Colonic mucosa (tissue), 4 donors: Measurements from ENCODE around the gene RAI1. TPM values are rescaled to one million over a fixed set of nuclear protein-coding genes. Genes with fewer than 3 reads are reported as not detected.

Experiments
- DNase-seq: peaks from one replicate; pipeline ENCODE4 v3.0.0-alpha.2; 2020
- H3K27ac ChIP-seq: fragments of 200-600 bp; one replicate; pipeline ENCODE4 v1.8.0; 2021
- H3K27me3 ChIP-seq: fragments of 200-600 bp; one replicate; pipeline ENCODE4 v1.8.0; 2021
- H3K36me3 ChIP-seq: fragments of 200-600 bp; one replicate; pipeline ENCODE4 v1.8.0; 2021
- H3K4me1 ChIP-seq: fragments of 200-600 bp; one replicate; pipeline ENCODE4 v1.8.0; 2021; ENCODE audit warnings: mild to moderate bottlenecking
- H3K4me3 ChIP-seq: fragments of 200-600 bp; one replicate; pipeline ENCODE4 v1.8.0; 2021
- H3K9ac ChIP-seq, 2 donors: one replicate each; pipeline ENCODE4 v1.7.0; 2013; ENCODE audit warnings: control low read depth in 2 of 2, low read depth in 2 of 2, low read length in 2 of 2
- H3K9me3 ChIP-seq: fragments of 200-600 bp; one replicate; pipeline ENCODE4 v1.8.0; 2021
- CTCF ChIP-seq: fragments of 200-600 bp; IDR thresholded peaks from one replicate; pipeline ENCODE4 v1.8.0; 2022; ENCODE audit warnings: antibody characterized with exemption, mild to moderate bottlenecking
- intact Hi-C: fragments of 100-400 bp; cut with DNase I; formaldehyde crosslinking; loops from one replicate; pipeline ENCODE4 v1.14.1; 2022
- total RNA-seq, 2 donors: library from RNA; stranded (reverse); fragmentation: NEBNext Ultra II Directional in 1 of 2; extraction: Animal tissue kit (Norgen Biotek cat#: 25700) in 1 of 2; gene quantifications; one replicate each; pipeline ENCODE4 v1.2.1, GENCODE V29; 2021
- donor health status: healthy.
- donor health status: DM: no; HTN: no; CAD: no.
- donor health status: DM: no; HTN: no; CAD: no.

RAI1 gene
- total RNA-seq, 2 donors from 2014 or later: 21.8 to 24.5 TPM

GRCh38 chr17:17732892-17733670, 51.8 kb downstream of the RAI1 start:
- no peak overlapping the region for H3K9ac ChIP-seq
- H3K27ac ChIP-seq: no peak overlapping the region
- intact Hi-C loops: no loop called here
- TF ChIP-seq CTCF: no peak
- DNase-seq: no peak
- H3K36me3 ChIP-seq: no peaks in the 10 kb centered on the region
- H3K4me1 ChIP-seq: peaks cover 5% of the 10 kb centered on the region
- no peaks in the 10 kb centered on the region for H3K9me3 ChIP-seq
- H3K27me3 ChIP-seq: no peaks in the 10 kb centered on the region
- no peak overlapping the region for H3K4me3 ChIP-seq

DNA sequence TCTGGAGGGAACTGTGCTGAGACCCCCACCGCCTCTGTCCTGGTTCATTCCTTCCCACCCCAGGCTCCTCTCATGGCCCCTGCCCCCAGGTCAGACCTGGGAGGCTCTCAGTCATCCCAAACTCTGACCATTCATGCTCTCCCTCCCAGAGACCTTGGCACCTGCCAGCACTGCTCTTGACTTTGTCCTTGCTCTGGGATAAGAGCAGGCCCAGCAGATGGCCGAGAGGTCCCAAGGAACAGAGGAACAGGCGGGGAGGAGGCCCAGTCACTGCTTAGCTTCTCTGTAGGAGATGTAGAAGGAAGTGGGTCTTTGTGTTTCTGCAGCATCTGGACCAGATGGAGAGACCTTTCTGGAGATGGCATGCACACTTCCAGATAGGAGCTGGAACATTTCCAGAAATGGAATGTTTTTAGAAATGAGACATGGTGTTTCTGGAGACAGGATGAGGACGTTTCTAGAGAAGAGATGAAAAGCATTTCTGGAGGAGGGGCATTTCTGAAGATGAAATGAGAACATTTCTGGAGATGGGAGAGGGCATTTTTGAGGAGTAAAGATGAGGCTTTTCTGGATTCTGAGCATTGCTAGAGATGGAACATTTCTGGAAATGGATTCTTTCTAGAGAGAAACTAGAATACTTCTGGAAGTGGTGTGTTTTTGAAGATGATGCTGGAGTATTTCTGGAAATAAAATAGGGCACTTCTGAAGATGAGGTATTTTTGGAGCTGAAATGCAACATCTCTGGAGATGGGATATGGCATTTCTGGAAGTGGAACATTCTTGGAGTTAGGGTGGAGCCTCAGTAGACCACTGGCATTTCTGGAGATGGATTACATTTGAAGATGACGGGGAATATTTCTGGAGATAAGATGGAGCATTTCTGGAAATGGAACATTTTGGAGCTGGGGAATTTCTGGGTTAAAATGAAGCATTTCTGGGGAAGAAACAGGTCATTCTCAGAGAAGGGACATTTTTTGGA, 55.2 kb downstream of the RAI1 start:
- Histone ChIP-seq H3K27me3 (no peaks in the 10 kb centered on the region), H3K4me1 (peaks cover 24% of the 10 kb centered on the region), H3K9me3 (no peaks in the 10 kb centered on the region), H3K9ac (no peak overlapping the region), H3K27ac (no peak overlapping the region), H3K36me3 (no peaks in the 10 kb centered on the region), H3K4me3 (no peak overlapping the region)
- intact Hi-C loops: no loop called here
- TF ChIP-seq CTCF: no peak
- no peak for DNase-seq

DNA sequence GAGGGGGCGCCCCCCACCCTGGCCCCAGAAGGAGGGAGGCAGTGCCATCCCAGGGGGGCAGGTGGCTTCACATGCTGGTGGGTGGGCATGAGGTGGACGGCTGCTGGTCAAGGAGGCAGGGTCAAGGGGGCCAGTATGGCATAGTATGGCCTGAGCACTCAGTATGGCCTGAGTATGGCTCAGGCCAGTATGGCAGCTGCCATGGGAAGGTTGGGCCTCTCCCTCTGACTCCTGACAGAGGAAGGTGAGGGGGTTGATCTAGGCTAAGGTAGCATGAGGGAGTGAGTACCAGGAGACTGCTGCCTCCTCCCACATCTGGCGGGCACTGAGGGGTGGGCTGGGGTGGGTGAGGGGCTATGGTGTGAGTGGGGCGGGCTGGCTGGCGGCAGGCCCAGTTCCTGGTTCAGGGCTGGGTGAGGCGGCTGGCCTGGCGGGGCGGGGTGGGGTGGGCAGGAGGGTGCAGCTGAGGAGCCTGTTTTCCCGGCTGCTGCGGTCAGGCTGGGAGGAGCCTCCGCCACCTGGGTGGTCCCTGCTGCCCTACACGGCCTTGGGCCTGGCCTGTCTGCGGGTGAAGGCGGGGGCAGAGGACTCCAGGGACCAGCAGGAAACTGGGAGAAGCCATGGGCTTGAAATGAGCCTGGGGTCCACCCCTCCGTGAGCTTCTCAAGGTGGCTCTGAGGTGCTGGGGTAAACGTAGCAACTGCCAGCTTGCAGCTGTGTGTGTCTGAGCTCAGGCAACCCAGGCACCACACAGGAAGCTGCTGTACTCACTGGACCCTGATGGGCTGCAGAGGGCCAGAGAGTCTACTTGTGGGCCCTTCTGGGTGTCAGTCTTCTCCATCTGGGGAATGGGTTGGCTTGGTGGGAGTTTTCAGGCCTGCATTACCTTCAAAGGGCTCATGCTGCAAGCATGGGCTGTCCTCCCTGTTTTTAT, 57.0 kb downstream of the RAI1 start:
- Histone ChIP-seq H3K9ac (peak overlapping the region; percentile 61 to 68), H3K4me1 (peaks cover 24% of the 10 kb centered on the region), H3K4me3 (no peak overlapping the region), H3K36me3 (no peaks in the 10 kb centered on the region), H3K9me3 (no peaks in the 10 kb centered on the region), H3K27ac (peak overlapping the region; percentile 77), H3K27me3 (no peaks in the 10 kb centered on the region)
- peak; percentile 80 for DNase-seq
- intact Hi-C loops: no loop called here
- no peak for TF ChIP-seq CTCF

- TF ChIP-seq CTCF: no peak
- Histone ChIP-seq H3K9me3 (no peaks in the 10 kb centered on the region), H3K27me3 (no peaks in the 10 kb centered on the region), H3K36me3 (no peaks in the 10 kb centered on the region), H3K4me1 (peaks cover 24% of the 10 kb centered on the region), H3K27ac (peak overlapping the region; percentile 77), H3K9ac (peak overlapping the region; percentile 61 to 66), H3K4me3 (no peak overlapping the region)
- peak; percentile 65 for DNase-seq
- intact Hi-C loops: no loop called here
Observed at GRCh38 chr17:17738901-17739300, 57.6 kb downstream of the RAI1 start.
